CD4-positive, alpha-beta T cell treated with Interleukin-12 subunit alpha and Interleukin-12 subunit beta, for 1 hour (primary cell): ENCODE results near the gene SCAND1.
"Not testable (repeated sequence)": the region's sequence is repeated elsewhere in the genome, so short reads cannot be mapped to it uniquely, and the experiment has no call there.

ENCODE experiments used
- DNase-seq: peaks from one replicate; pipeline ENCODE4 v3.0.0-alpha.2; 2020

Gene SCAND1

GRCh38 chr20:35956616-35957015 is 2.3 kb upstream of the SCAND1 start:
- no peak for DNase-seq

DNA sequence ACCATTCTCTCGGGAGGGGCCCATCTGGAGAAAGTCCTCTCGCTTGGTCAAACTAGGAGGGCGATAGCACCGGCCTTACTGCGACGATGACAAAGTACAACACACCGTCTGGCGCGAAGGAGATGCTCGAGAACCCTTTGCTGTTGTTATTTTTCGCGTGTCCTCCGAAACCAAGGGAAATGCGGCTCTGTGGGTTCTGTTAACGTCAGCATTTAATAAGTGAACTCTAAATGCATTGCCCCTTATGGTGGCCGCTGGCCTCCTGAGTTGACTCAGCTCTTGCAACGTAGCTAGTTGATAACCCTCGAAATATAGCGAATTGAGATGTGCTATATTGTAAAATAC is 577 bp upstream of the SCAND1 start:
- DNase-seq = peak; percentile 52

- DNase-seq = peak; percentile 72
Measured at GRCh38 chr20:35953387-35954199, 709 bp downstream of the SCAND1 start.

- peak; percentile 16 for DNase-seq
Measured at GRCh38 chr20:35952480-35953386, 1.6 kb downstream of the SCAND1 start.

GRCh38 chr20:35952080-35952479 is 2.2 kb downstream of the SCAND1 start:
- DNase-seq = not testable (repeated sequence)

DNA sequence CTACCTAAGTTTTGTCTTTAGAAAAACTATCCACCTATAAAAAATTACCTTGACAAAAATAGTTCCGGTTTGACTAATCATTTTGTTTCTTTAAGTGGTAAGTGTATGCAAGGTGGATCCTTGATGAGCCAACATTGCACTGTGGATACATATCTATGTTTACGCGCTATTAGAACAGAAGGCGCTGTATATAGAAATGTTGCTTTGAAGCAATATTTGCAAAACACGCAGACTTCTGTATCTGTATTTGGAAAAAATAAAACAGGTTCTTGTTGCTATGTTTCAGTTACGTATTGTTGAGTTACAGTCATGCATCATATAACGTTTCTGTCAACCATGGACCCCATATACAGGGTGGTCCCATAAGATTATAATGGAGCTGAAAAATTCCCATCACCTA is 4.2 kb downstream of the SCAND1 start:
- DNase-seq = no peak

GRCh38 chr20:35947907-35948306 is 6.4 kb downstream of the SCAND1 start:
- no peak for DNase-seq

GRCh38 chr20:35947489-35947888 is 6.8 kb downstream of the SCAND1 start:
- peak; percentile 20 for DNase-seq

GRCh38 chr20:35942243-35942642 is 12.1 kb downstream of the SCAND1 start:
- DNase-seq = no peak

- no peak for DNase-seq
Measured at GRCh38 chr20:35941620-35942019, 12.7 kb downstream of the SCAND1 start.

GRCh38 chr20:35939264-35939663 is 15.0 kb downstream of the SCAND1 start:
- no peak for DNase-seq

DNA sequence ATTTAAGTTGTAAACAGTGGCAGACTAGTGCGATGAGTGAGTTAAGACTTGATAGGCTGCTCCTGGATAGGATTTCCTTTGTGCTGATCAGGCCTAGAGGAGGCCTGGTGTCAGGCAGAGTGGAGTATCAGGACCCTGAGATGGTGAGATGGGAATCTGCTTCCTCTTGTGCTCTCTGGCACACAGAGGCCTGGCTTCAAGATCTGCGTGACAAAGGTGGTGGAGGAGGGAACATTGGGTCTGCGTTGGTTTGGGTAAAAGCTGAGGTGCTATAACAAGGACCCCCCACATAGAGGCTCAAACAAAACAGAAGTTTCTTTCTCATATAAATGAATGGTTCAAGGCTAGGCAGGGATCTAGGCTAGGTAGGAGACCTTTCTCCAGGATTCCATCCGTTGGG is 20.3 kb downstream of the SCAND1 start:
- no peak for DNase-seq

GRCh38 chr20:35929301-35929700 is 25.0 kb downstream of the SCAND1 start:
- DNase-seq = no peak

DNA sequence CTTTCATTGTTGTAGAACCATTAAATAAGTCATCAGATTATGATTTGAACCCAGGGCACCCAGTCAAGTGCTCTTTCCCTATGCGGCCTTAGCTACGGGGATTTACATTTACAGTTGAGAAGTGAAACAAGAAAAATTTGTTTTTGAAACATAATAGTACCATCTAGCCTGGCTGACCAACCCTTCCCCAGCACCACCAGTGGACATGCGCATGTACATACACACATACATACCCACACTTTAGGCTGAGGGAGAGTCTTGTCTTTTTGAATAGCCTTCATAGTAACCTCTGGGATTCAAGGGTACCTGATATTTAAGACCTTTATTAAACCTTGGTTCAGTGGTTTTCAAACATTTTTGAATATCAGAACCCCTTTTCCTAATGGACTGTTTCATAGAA is 33.8 kb downstream of the SCAND1 start:
- DNase-seq = no peak

DNA sequence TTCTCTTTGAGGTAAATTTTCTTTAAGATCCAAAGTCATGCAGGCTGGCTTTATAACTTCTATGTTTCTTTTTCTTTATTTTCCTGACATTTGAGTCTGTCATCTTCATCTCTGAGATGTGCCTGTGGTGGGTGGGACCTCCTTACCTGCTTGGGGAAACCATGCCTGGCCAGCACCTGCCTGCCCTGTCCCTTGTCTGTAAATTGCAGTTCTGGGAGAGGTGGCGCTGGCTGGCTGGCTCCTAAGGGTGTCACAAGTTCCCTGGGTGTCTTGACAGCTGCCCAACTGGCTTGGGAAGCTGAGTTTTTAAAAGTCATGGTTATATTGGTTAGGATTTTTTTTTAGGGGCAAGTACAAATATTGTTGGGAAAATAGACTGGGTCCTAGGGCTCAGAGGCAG is 36.3 kb downstream of the SCAND1 start:
- no peak for DNase-seq

DNA sequence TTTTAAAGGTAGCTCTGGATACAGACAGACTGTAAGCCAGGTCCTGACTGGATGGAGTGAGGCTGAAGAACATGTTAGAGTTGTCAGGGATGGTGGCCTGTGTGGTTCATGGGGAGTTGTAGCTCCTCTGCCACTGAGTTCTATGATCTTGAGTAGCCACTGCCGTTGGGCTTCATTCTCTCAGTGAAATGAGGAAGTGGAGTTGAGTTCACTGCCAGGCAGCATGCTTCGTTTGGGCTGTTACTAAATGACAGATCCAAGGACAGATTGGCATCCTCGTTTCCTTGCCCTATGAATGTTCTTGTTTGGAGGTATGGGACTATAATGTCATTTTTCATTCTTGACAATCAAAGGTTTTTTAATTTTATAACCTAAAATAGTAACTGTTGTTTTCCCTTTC is 37.2 kb downstream of the SCAND1 start:
- no peak for DNase-seq

DNA sequence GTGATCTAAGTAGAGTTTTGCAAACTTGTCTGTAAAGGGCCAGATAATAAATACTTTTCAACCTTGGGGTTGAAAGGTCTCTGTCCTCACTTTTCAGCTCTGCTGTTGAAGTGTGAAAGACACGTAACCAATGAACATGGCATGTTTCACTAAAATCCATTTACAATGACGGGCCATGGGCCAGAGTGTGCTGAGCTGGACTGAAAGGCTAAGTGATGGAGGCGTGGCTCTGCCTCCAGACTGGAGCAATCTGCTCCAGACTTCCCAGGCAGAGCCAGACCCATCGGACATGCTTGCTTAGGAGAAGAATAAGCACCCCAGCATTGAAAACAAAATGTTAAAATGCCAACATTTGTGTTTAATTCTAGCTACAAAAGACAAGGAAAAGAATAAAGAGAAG is 41.4 kb downstream of the SCAND1 start:
- no peak for DNase-seq

GRCh38 chr20:35910254-35910653 is 44.0 kb downstream of the SCAND1 start:
- no peak for DNase-seq

- no peak for DNase-seq
Measured at GRCh38 chr20:35909796-35910195, 44.5 kb downstream of the SCAND1 start.

DNA sequence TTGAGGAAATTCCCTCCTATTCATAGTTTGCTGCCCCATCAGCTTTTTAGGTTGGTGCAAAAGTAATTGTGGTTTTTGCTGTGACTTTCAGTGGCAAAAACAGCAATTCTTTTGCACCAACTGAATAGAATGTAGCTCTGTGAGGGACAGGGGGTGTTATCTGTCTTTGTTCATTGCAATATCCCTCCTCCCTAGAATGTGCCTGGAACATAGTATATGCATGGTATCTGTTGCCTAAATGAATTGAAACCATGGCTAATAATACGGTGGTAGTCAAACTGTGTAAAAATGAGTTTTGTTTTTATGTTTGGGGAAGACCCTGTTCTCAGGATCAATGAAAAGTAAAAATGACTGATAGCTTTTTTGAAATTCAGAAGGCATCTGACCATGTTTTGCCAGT is 45.1 kb downstream of the SCAND1 start:
- DNase-seq = no peak

GRCh38 chr20:35908007-35908406 is 46.3 kb downstream of the SCAND1 start:
- DNase-seq = no peak

GRCh38 chr20:35907017-35907701 is 47.1 kb downstream of the SCAND1 start:
- DNase-seq = no peak

DNA sequence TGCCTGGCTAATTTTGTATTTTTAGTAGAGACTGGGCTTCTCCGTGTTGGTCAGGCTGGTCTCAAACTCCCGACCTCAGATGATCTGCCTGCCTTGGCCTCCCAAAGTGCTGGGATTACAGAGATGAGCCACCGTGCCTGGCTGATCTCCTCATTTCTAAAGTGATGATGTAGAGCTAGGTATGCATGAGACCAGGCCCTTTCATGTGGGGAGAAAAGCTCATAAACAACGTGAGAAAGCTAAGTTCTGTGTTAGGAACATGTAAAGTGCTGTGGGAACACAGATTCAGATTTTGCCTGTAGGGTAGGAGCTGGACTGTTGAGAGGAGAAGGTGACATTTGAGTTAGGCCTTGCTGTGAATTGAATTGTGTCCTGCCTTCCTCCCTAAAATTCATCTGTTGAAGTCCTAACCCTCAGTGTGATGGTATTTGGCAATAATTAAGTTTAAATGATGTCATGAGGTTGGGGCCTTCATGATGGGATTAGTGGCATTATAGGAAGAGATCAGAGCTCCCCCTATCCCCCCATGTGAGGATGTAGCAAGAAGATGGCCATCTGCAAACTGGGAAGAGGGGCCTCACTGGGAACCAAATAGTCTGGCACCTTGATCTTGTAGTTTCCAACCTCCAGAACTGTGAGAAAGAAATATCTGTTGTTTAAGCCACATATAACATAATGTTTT is 49.2 kb downstream of the SCAND1 start:
- no peak for DNase-seq
